Loucy (cell line): ENCODE results near the gene BNIP3.
A peak's percentile ranks its signal among the peaks of the same experiment; 100 is the strongest.

Experiments
- H2AFZ ChIP-seq: fragments of 200-600 bp; sonication (generic); 2 replicates; pipeline ENCODE4 v1.6.0; 2016; ENCODE audit warnings: antibody characterized with exemption, mild to moderate bottlenecking, low read length, moderate library complexity
- H3F3A ChIP-seq: fragments of 200-600 bp; 2 replicates; pipeline ENCODE4 v1.6.0; 2016; ENCODE audit warnings: antibody characterized with exemption, low read depth, mild to moderate bottlenecking
- H3K27me3 ChIP-seq: fragments of 200-600 bp; sonication (generic); 2 replicates; pipeline ENCODE4 v1.6.1; 2014; ENCODE audit warnings: low read length, mild to moderate bottlenecking; ENCODE audit not compliant: insufficient read depth, poor library complexity, severe bottlenecking
- H3K36me3 ChIP-seq: fragments of 200-600 bp; sonication (generic); 2 replicates; pipeline ENCODE4 v1.6.1; 2016; ENCODE audit warnings: low read length; ENCODE audit not compliant: insufficient read depth
- H3K4me1 ChIP-seq: fragments of 200-600 bp; sonication (generic); 2 replicates; pipeline ENCODE4 v1.5.1; 2014; ENCODE audit warnings: low read length, mild to moderate bottlenecking; ENCODE audit not compliant: insufficient read depth, poor library complexity, severe bottlenecking
- H3K4me2 ChIP-seq: fragments of 200-600 bp; sonication (generic); 2 replicates; pipeline ENCODE4 v1.6.0; 2014; ENCODE audit warnings: antibody characterized with exemption, low read length, low read depth, mild to moderate bottlenecking; ENCODE audit not compliant: poor library complexity, severe bottlenecking
- H3K4me3 ChIP-seq: fragments of 200-600 bp; sonication (generic); 2 replicates; pipeline ENCODE4 v1.5.1; 2014; ENCODE audit warnings: low read length, mild to moderate bottlenecking, mixed read lengths; ENCODE audit not compliant: poor library complexity, severe bottlenecking
- H3K79me2 ChIP-seq: fragments of 200-600 bp; sonication (generic); 2 replicates; pipeline ENCODE4 v1.6.1; 2014; ENCODE audit warnings: low read length; ENCODE audit not compliant: insufficient read depth
- H3K9ac ChIP-seq: fragments of 200-600 bp; sonication (generic); 2 replicates; pipeline ENCODE4 v1.6.0; 2014; ENCODE audit warnings: mild to moderate bottlenecking, low read depth, low read length, moderate library complexity; ENCODE audit not compliant: poor library complexity, severe bottlenecking
- H3K9me2 ChIP-seq: fragments of 200-600 bp; sonication (generic); replicated peaks from 2 replicates; pipeline ENCODE4 v1.6.1; 2016; ENCODE audit warnings: low read depth, low read length, mixed read lengths
- H3K9me3 ChIP-seq: fragments of 200-600 bp; sonication (generic); 2 replicates; pipeline ENCODE4 v1.6.1; 2014; ENCODE audit warnings: mild to moderate bottlenecking, antibody characterized with exemption, low read length, low read depth; ENCODE audit not compliant: insufficient read depth
- H4K20me1 ChIP-seq: fragments of 200-600 bp; sonication (generic); 2 replicates; pipeline ENCODE4 v1.6.0; 2014; ENCODE audit warnings: antibody characterized with exemption, low read length, mild to moderate bottlenecking; ENCODE audit not compliant: insufficient read depth, poor library complexity, severe bottlenecking
- EZH2phosphoT487 ChIP-seq: fragments of 200-600 bp; IDR thresholded peaks from 2 replicates; pipeline ENCODE4 v1.6.1; 2018; ENCODE audit warnings: antibody characterized with exemption, mild to moderate bottlenecking, moderate library complexity, borderline replicate concordance
- TF ChIP-seq, protein P1 (sequence below): fragments of 200-600 bp; sonication (generic); conservative IDR thresholded peaks from 2 replicates; pipeline ENCODE4 v1.5.1; 2014; ENCODE audit warnings: mild to moderate bottlenecking, antibody characterized with exemption, low read length

BNIP3 gene

DNA sequence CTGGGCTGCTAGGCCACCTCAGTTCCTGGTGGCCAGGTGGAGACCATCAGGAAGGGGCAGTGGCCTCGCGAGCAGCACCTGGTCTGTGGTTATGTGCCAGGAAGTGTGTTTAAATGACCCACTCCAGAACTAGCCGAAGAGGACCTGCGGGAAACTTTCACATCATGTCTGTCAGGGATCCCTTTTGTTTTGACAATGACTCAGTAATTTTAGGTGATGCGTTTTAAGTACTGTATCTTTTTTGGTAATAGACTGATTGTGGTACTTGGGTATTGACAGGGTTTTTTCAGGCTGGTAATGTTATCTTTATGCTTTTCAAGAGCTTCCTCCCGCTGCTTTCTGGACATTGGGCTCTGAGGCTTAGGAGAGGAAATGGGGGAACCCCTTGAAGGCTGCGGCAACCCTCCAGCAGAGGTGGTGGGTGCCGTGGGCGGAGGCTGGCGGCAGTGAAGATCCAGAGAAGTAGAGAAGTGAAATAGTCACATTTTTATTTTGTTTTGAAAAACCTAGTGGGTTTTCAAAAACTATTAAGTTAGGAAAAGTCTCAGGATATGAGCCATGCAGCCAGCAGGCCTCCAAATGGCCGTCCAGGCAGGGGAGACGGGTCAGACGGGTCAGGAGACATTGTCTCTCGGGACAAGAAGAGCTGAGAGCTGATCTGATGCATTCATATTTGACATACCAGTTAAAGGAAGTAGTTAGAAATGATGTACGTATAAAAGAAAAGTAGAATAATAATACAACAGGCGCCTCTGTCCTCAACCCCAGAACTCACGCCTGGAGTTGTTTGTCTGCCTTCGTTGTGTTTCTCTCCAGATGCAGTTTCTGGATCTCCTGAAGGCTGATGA lies 53.3 kb downstream of the BNIP3 start:
- H3K27me3 ChIP-seq = no peaks in the 10 kb centered on the region
- H3K36me3 ChIP-seq = peaks cover 9% of the 10 kb centered on the region; the same call in 1 of the 2 replicates
- no peaks in the 10 kb centered on the region for H3K9me3 ChIP-seq
- TF ChIP-seq EZH2phosphoT487 = no peak
- TF ChIP-seq, protein P1, sequence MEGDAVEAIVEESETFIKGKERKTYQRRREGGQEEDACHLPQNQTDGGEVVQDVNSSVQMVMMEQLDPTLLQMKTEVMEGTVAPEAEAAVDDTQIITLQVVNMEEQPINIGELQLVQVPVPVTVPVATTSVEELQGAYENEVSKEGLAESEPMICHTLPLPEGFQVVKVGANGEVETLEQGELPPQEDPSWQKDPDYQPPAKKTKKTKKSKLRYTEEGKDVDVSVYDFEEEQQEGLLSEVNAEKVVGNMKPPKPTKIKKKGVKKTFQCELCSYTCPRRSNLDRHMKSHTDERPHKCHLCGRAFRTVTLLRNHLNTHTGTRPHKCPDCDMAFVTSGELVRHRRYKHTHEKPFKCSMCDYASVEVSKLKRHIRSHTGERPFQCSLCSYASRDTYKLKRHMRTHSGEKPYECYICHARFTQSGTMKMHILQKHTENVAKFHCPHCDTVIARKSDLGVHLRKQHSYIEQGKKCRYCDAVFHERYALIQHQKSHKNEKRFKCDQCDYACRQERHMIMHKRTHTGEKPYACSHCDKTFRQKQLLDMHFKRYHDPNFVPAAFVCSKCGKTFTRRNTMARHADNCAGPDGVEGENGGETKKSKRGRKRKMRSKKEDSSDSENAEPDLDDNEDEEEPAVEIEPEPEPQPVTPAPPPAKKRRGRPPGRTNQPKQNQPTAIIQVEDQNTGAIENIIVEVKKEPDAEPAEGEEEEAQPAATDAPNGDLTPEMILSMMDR = no peak
- H2AFZ ChIP-seq = no peak overlapping the region
- no peak overlapping the region for H3K9ac ChIP-seq
- H3F3A ChIP-seq = peaks cover 4% of the 10 kb centered on the region; the same call in 1 of the 2 replicates
- peaks cover 99% of the 10 kb centered on the region for H3K79me2 ChIP-seq
- H3K4me2 ChIP-seq = peak overlapping the region; percentile 33
- no peak overlapping the region for H3K4me3 ChIP-seq
- no peaks in the 10 kb centered on the region for H3K9me2 ChIP-seq
- H3K4me1 ChIP-seq = peaks cover 48% of the 10 kb centered on the region
- peaks cover 98% of the 10 kb centered on the region for H4K20me1 ChIP-seq

DNA sequence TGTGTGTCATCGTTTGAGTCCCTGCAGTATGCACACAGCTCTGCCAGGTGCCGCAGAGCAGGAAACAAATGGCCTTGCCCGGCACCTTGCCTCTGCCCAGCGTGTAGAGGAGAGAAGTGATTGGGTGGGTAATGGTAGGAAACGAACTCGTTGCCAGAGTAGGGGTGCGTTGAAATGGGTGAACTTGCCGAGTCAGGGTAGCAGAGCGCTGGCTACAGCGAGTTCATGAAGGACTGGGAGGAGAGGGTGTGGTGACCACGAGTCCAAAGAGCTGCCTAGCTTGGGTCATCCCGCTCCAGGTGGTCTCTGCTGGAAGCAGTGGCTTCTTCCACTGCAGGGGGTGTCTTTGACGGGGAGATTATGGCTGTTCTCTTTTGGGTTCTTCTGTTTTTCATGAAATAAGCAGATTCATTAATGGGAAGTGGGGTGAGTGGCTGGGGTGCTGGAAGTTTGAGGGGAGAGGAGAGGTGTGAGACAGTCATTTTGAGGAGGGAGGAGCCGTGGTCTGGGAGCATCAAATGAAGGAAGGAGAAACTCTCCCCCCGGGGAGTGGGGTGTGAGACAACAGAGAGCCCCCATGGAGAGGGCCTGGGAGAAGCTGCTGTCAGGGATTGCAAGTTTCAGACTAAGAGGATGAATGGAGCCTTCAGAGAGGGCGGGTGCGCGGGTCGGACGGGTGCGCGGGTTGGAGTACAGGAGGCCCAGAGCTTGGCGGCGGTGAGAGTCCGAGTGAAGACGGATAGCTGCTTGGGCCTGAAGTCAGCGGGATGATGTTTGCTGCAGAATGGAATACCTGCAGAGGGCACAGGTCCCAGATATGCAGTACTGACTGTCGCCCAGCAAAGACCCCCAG lies 54.8 kb downstream of the BNIP3 start:
- H3K9me2 ChIP-seq = no peaks in the 10 kb centered on the region
- H3K9me3 ChIP-seq = no peaks in the 10 kb centered on the region
- peaks cover 99% of the 10 kb centered on the region for H3K79me2 ChIP-seq
- peaks cover 9% of the 10 kb centered on the region; the same call in 1 of the 2 replicates for H3K36me3 ChIP-seq
- H3K4me1 ChIP-seq = peaks cover 54% of the 10 kb centered on the region
- no peaks in the 10 kb centered on the region for H3K27me3 ChIP-seq
- H3K4me2 ChIP-seq = no peak overlapping the region
- H3K4me3 ChIP-seq = no peak overlapping the region
- no peak overlapping the region for H2AFZ ChIP-seq
- TF ChIP-seq, protein P1 = no peak
- H3F3A ChIP-seq = peaks cover 4% of the 10 kb centered on the region; the same call in 1 of the 2 replicates
- H3K9ac ChIP-seq = no peak overlapping the region
- H4K20me1 ChIP-seq = peaks cover 96% of the 10 kb centered on the region

DNA sequence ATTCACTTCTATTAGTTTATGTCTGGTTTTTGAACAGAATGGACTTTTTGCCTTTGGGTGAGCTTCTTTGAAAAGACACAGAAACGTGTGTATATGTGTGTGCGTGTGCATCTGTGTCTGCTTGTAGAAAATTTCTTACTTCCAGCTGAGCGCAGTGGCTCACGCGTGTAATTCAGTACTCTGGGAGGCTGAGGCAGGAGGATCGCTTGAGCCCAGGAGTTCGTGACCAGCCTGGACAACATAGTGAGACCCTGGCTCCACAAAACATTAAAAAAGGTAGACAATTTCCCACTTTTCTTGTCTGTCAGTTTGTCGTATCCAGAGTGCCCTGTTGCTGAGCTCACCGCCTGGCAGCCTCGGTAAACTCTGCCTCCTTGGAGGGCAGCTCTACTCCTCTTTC lies 55.5 kb downstream of the BNIP3 start:
- TF ChIP-seq, protein P1 = no peak
- no peak for TF ChIP-seq EZH2phosphoT487

More for the DNA sequence above, 55.5 kb downstream of the BNIP3 start:
- no peak overlapping the region for H3K4me2 ChIP-seq
- no peaks in the 10 kb centered on the region for H3K9me3 ChIP-seq
- H3K79me2 ChIP-seq = peaks cover 99% of the 10 kb centered on the region
- no peaks in the 10 kb centered on the region for H3K27me3 ChIP-seq
- no peak overlapping the region for H3K9ac ChIP-seq
- no peak overlapping the region for H3K4me3 ChIP-seq
- H3K4me1 ChIP-seq = peaks cover 54% of the 10 kb centered on the region
- no peak overlapping the region for H2AFZ ChIP-seq
- H3K36me3 ChIP-seq = peaks cover 9% of the 10 kb centered on the region; the same call in 1 of the 2 replicates
- peaks cover 96% of the 10 kb centered on the region for H4K20me1 ChIP-seq
- H3F3A ChIP-seq = peaks cover 4% of the 10 kb centered on the region; the same call in 1 of the 2 replicates
- no peaks in the 10 kb centered on the region for H3K9me2 ChIP-seq
